ENCODE results near the gene RABGAP1L.
A peak's percentile ranks its signal among the peaks of the same experiment; 100 is the strongest.

Gene RABGAP1L

GRCh38 chr1:174875306-174875705, 716.0 kb downstream of the RABGAP1L start:
- no peak overlapping the region for H2AFZ ChIP-seq (ENCODE audit: low read length)
- H3F3A ChIP-seq (ENCODE audit: low read depth): no peaks in the 10 kb centered on the region
- H3K4me2 ChIP-seq (ENCODE audit: low read depth, low read length, poor library complexity, severe bottlenecking): no peak overlapping the region
- H3K79me2 ChIP-seq (ENCODE audit: insufficient read depth, low read length): no peaks in the 10 kb centered on the region
- H3K9ac ChIP-seq (ENCODE audit: low read depth, low read length, poor library complexity, severe bottlenecking): no peak overlapping the region
- no peak overlapping the region for H3K4me3 ChIP-seq (ENCODE audit: low read length, poor library complexity, severe bottlenecking)
- peaks cover 10% of the 10 kb centered on the region for H3K4me1 ChIP-seq (ENCODE audit: insufficient read depth, low read length, poor library complexity, severe bottlenecking)
- no peaks in the 10 kb centered on the region for H3K9me3 ChIP-seq (ENCODE audit: insufficient read depth, low read depth, low read length)
- no peaks in the 10 kb centered on the region for H3K9me2 ChIP-seq (replicated peaks; ENCODE audit: low read depth, low read length)
- H3K36me3 ChIP-seq (ENCODE audit: insufficient read depth, low read length): no peaks in the 10 kb centered on the region
- no peaks in the 10 kb centered on the region for H3K27me3 ChIP-seq (ENCODE audit: insufficient read depth, low read length, poor library complexity, severe bottlenecking)
- TF ChIP-seq CTCF (conservative IDR thresholded peaks at IDR 0.05; ENCODE audit: low read length) (no peak), EZH2phosphoT487 (IDR thresholded peaks at IDR 0.05; ENCODE audit: borderline replicate concordance) (no peak)
- H4K20me1 ChIP-seq (ENCODE audit: insufficient read depth, low read length, poor library complexity, severe bottlenecking): no peaks in the 10 kb centered on the region

- no peaks in the 10 kb centered on the region for H3K79me2 ChIP-seq (ENCODE audit: insufficient read depth, low read length)
- H3K4me3 ChIP-seq (ENCODE audit: low read length, poor library complexity, severe bottlenecking): no peak overlapping the region
- H3K4me2 ChIP-seq (ENCODE audit: low read depth, low read length, poor library complexity, severe bottlenecking): peak overlapping the region; percentile 17
Observed at GRCh38 chr1:174877208-174877673, 717.9 kb downstream of the RABGAP1L start.

GRCh38 chr1:174880171-174880570, 720.9 kb downstream of the RABGAP1L start:
- TF ChIP-seq EZH2phosphoT487 (IDR thresholded peaks at IDR 0.05; ENCODE audit: borderline replicate concordance) (no peak), CTCF (conservative IDR thresholded peaks at IDR 0.05; ENCODE audit: low read length) (no peak)
- no peaks in the 10 kb centered on the region for H3K27me3 ChIP-seq (ENCODE audit: insufficient read depth, low read length, poor library complexity, severe bottlenecking)
- H3K4me3 ChIP-seq (ENCODE audit: low read length, poor library complexity, severe bottlenecking): no peak overlapping the region
- no peaks in the 10 kb centered on the region for H4K20me1 ChIP-seq (ENCODE audit: insufficient read depth, low read length, poor library complexity, severe bottlenecking)
- no peak overlapping the region for H2AFZ ChIP-seq (ENCODE audit: low read length)
- H3K9me3 ChIP-seq (ENCODE audit: insufficient read depth, low read depth, low read length): no peaks in the 10 kb centered on the region
- no peaks in the 10 kb centered on the region for H3F3A ChIP-seq (ENCODE audit: low read depth)
- H3K9me2 ChIP-seq (replicated peaks; ENCODE audit: low read depth, low read length): no peaks in the 10 kb centered on the region
- no peaks in the 10 kb centered on the region for H3K79me2 ChIP-seq (ENCODE audit: insufficient read depth, low read length)
- no peaks in the 10 kb centered on the region for H3K36me3 ChIP-seq (ENCODE audit: insufficient read depth, low read length)
- no peak overlapping the region for H3K9ac ChIP-seq (ENCODE audit: low read depth, low read length, poor library complexity, severe bottlenecking)
- no peak overlapping the region for H3K4me2 ChIP-seq (ENCODE audit: low read depth, low read length, poor library complexity, severe bottlenecking)
- H3K4me1 ChIP-seq (ENCODE audit: insufficient read depth, low read length, poor library complexity, severe bottlenecking): peaks cover 10% of the 10 kb centered on the region

More at GRCh38 chr1:174877208-174877673, 717.9 kb downstream of the RABGAP1L start:
- H3K36me3 ChIP-seq (ENCODE audit: insufficient read depth, low read length): no peaks in the 10 kb centered on the region
- H3K9me3 ChIP-seq (ENCODE audit: insufficient read depth, low read depth, low read length): no peaks in the 10 kb centered on the region
- no peak overlapping the region for H3K9ac ChIP-seq (ENCODE audit: low read depth, low read length, poor library complexity, severe bottlenecking)
- H3K9me2 ChIP-seq (replicated peaks; ENCODE audit: low read depth, low read length): no peaks in the 10 kb centered on the region
- no peaks in the 10 kb centered on the region for H3K27me3 ChIP-seq (ENCODE audit: insufficient read depth, low read length, poor library complexity, severe bottlenecking)
- TF ChIP-seq CTCF (conservative IDR thresholded peaks at IDR 0.05; ENCODE audit: low read length) (no peak), EZH2phosphoT487 (IDR thresholded peaks at IDR 0.05; ENCODE audit: borderline replicate concordance) (no peak)
- H3F3A ChIP-seq (ENCODE audit: low read depth): no peaks in the 10 kb centered on the region
- no peak overlapping the region for H2AFZ ChIP-seq (ENCODE audit: low read length)
- H4K20me1 ChIP-seq (ENCODE audit: insufficient read depth, low read length, poor library complexity, severe bottlenecking): no peaks in the 10 kb centered on the region
- peaks cover 10% of the 10 kb centered on the region for H3K4me1 ChIP-seq (ENCODE audit: insufficient read depth, low read length, poor library complexity, severe bottlenecking)
